Lower lobe of right lung (tissue), 2 donors: Measurements from ENCODE around the gene OSBPL7. TPM values are rescaled to one million over a fixed set of nuclear protein-coding genes. Genes with fewer than 3 reads are reported as not detected.

Experiments used
- ATAC-seq, 2 donors: fragments of 200-7000 bp; cut with Tn5 transposase; one replicate each; pipeline ENCODE4 v1.9.1; 2020 to 2022; ENCODE audit warnings: mild to moderate bottlenecking in 2 of 2, moderate library complexity in 2 of 2
- DNase-seq: peaks from one replicate; pipeline ENCODE4 v3.0.0-alpha.2; 2020
- H3K27ac ChIP-seq: fragments of 200-600 bp; one replicate; pipeline ENCODE4 v1.8.0; 2022
- H3K27me3 ChIP-seq: fragments of 200-600 bp; one replicate; pipeline ENCODE4 v1.8.0; 2022; ENCODE audit warnings: low read depth
- H3K36me3 ChIP-seq: fragments of 200-600 bp; one replicate; pipeline ENCODE4 v1.8.0; 2022; ENCODE audit warnings: mild to moderate bottlenecking
- H3K4me1 ChIP-seq: fragments of 200-600 bp; one replicate; pipeline ENCODE4 v1.8.0; 2022
- H3K4me3 ChIP-seq: fragments of 200-600 bp; one replicate; pipeline ENCODE4 v1.8.0; 2022; ENCODE audit warnings: mild to moderate bottlenecking
- H3K9me3 ChIP-seq: fragments of 200-600 bp; one replicate; pipeline ENCODE4 v1.8.0; 2022
- intact Hi-C: fragments of 100-400 bp; cut with DNase I; formaldehyde crosslinking; loops from one replicate; pipeline ENCODE4 v1.11.0; 2022
- long read RNA-seq: library from polyadenylated mRNA; unstranded; transcript quantifications from one replicate; pipeline ENCODE4 v2.0.0, GENCODE V29; 2021
- total RNA-seq: library from RNA; stranded (reverse); fragmentation: NEBNext Ultra II Directional; extraction: Animal tissue kit (Norgen Biotek cat#: 25700); gene quantifications from one replicate; pipeline ENCODE4 v1.2.1, GENCODE V29; 2021
- TF ChIP-seq, protein P1 (sequence below): fragments of 200-600 bp; IDR thresholded peaks from one replicate; pipeline ENCODE4 v1.8.0; 2022; ENCODE audit warnings: antibody characterized with exemption, mild to moderate bottlenecking
- donor health status: DM: no; HTN: yes; CAD: no; lungs with severe emphysema.

The OSBPL7 gene, protein sequence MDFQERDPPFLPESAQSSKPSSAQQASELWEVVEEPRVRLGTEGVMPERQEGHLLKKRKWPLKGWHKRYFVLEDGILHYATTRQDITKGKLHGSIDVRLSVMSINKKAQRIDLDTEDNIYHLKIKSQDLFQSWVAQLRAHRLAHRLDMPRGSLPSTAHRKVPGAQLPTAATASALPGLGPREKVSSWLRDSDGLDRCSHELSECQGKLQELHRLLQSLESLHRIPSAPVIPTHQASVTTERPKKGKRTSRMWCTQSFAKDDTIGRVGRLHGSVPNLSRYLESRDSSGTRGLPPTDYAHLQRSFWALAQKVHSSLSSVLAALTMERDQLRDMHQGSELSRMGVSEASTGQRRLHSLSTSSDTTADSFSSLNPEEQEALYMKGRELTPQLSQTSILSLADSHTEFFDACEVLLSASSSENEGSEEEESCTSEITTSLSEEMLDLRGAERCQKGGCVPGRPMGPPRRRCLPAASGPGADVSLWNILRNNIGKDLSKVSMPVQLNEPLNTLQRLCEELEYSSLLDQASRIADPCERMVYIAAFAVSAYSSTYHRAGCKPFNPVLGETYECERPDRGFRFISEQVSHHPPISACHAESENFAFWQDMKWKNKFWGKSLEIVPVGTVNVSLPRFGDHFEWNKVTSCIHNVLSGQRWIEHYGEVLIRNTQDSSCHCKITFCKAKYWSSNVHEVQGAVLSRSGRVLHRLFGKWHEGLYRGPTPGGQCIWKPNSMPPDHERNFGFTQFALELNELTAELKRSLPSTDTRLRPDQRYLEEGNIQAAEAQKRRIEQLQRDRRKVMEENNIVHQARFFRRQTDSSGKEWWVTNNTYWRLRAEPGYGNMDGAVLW
- 15.0 TPM for total RNA-seq
- long read RNA-seq, partial matches to known transcripts, result 3 of 8 reads
- long read RNA-seq, other reads (novel, unspliced or antisense), result 4 of 8 reads

DNA sequence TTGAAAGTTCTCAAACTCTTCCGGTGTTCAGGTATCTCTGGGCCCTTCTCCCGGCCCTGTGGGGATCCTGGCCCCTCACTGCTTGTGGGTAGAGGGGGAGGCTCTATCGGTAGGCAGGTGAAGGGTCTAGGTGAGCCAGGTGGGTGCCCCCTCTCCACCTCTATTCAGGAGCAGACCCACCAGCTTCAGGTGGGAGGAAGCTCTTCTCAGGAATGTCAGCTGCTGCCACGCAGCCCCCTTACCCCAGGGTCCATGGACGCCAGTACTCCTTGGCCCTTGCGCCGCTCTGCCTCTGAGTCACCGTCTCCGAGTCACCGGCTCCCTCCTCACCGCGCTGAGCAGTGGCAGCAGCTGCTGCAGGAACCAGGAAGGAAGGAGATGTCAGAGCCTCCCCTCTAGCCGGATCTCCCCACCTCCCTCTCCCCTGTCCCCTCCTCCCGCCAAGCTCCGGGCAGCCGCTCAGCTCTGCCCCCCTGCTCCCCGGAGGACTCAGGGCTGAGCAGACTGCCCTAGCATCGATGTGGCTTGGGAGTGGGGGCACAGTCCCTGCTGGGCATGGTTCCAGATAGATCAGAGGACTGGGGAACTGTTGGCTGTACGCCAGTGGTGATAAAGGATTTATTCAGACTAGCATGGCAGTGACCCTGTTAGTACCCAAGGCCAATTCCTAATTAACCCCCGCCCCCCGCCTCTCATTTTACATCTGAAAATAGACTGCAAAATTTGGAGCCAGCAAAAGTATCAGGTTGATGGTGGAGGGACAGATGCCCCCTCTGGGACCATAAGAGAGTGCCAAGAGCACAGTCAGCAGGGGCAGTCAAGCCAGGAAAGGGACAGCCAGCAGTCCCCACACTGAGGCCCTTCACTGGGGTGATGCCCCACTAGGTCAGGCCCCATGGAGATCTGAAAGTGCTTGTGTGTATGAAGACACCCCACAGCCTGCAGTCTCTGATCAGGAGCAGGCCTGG, at the start of gene OSBPL7:
Gene OSBPL7, minus strand, starts transcription at position 371 of the 968 bp plus-strand sequence. CDS start 1,516 bp downstream, outside the sequence.
- DNase-seq (peak; percentile 79), ATAC-seq (peak; percentile 88)
- TF ChIP-seq, protein P1, sequence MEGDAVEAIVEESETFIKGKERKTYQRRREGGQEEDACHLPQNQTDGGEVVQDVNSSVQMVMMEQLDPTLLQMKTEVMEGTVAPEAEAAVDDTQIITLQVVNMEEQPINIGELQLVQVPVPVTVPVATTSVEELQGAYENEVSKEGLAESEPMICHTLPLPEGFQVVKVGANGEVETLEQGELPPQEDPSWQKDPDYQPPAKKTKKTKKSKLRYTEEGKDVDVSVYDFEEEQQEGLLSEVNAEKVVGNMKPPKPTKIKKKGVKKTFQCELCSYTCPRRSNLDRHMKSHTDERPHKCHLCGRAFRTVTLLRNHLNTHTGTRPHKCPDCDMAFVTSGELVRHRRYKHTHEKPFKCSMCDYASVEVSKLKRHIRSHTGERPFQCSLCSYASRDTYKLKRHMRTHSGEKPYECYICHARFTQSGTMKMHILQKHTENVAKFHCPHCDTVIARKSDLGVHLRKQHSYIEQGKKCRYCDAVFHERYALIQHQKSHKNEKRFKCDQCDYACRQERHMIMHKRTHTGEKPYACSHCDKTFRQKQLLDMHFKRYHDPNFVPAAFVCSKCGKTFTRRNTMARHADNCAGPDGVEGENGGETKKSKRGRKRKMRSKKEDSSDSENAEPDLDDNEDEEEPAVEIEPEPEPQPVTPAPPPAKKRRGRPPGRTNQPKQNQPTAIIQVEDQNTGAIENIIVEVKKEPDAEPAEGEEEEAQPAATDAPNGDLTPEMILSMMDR, result no peak
- peak within 1 kb of the TSS; percentile 62 for H3K27ac ChIP-seq
- intact Hi-C loops, result no loop called here
- peak within 1 kb of the TSS; percentile 65 for H3K4me3 ChIP-seq
- no peaks in the 10 kb centered on the region for H3K27me3 ChIP-seq
- H3K36me3 ChIP-seq, result peaks cover 62% of the 10 kb centered on the region
- peaks cover 31% of the 10 kb centered on the region for H3K4me1 ChIP-seq
- H3K9me3 ChIP-seq, result no peaks in the 10 kb centered on the region

DNA sequence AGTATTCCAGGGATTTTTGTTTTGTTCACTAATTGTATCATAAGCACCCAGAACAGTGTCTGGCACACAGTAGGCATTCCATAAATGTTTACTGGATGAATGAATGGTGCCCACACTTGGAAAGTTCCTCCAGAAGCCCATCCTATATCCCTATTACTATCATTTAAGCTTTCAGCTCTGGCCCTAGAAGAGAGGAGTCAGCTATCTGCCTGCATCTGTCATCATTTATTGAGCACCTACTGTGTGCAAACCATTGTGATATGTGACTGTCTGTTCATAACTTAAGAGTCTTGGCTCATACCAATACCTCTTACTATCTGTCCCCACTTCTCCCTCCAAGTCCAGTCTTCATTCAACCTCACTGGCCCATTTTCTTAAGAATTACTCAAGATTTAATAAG, 49.5 kb upstream of the OSBPL7 start:
- intact Hi-C loops, result no loop called here
- no peak for ATAC-seq
- DNase-seq, result no peak
- no peaks in the 10 kb centered on the region for H3K36me3 ChIP-seq
- H3K27ac ChIP-seq, result no peak overlapping the region
- H3K9me3 ChIP-seq, result no peaks in the 10 kb centered on the region
- no peak overlapping the region for H3K4me3 ChIP-seq
- peaks cover 7% of the 10 kb centered on the region for H3K4me1 ChIP-seq
- H3K27me3 ChIP-seq, result peaks cover 20% of the 10 kb centered on the region
- TF ChIP-seq, protein P1, result no peak

- Histone ChIP-seq H3K9me3 (no peaks in the 10 kb centered on the region), H3K27ac (no peak overlapping the region), H3K4me3 (no peak overlapping the region), H3K36me3 (no peaks in the 10 kb centered on the region), H3K4me1 (peaks cover 7% of the 10 kb centered on the region), H3K27me3 (peaks cover 20% of the 10 kb centered on the region)
- DNase-seq (no peak), ATAC-seq (no peak)
- TF ChIP-seq, protein P1, result no peak
- intact Hi-C loops, result no loop called here
Observed at GRCh38 chr17:47870056-47870455, 48.5 kb upstream of the OSBPL7 start.

DNA sequence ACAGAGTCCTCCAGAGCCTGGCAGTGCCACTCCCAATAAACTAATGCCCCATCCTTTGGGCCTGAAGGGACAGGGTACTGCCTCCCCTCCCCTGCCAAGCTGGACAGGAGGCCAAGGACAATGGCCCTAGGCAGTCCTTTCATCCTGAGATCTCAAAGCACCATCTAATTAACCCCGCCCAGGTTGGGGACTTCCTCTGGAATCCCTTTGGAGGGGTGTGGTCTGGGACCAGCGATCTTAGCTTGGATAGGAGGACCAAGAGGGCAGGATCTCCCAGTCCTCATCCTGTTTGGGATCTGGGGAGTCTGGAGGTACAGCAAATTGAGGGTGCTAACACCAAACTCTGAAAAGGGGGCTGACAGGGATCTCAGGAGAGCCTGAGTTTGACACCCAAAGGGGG, 47.5 kb upstream of the OSBPL7 start:
- ATAC-seq, result no peak
- peaks cover 20% of the 10 kb centered on the region for H3K27me3 ChIP-seq

More for the DNA sequence above, 47.5 kb upstream of the OSBPL7 start:
- peaks cover 7% of the 10 kb centered on the region for H3K4me1 ChIP-seq
- DNase-seq, result no peak
- TF ChIP-seq, protein P1, result no peak
- H3K9me3 ChIP-seq, result no peaks in the 10 kb centered on the region
- no peak overlapping the region for H3K4me3 ChIP-seq
- no peaks in the 10 kb centered on the region for H3K36me3 ChIP-seq
- intact Hi-C loops, result no loop called here
- H3K27ac ChIP-seq, result no peak overlapping the region
